ENCODE measurements around the gene AFF3. TPM values are rescaled to one million over a fixed set of nuclear protein-coding genes. Genes with fewer than 3 reads are reported as not detected.
"Not testable (repeated sequence)": the region's sequence is repeated elsewhere in the genome, so short reads cannot be mapped to it uniquely, and the experiment has no call there.

Gene AFF3
- total RNA-seq, 4 donors from 2014 or later: 8.5 to 77.2 (median 27.1) TPM

DNA sequence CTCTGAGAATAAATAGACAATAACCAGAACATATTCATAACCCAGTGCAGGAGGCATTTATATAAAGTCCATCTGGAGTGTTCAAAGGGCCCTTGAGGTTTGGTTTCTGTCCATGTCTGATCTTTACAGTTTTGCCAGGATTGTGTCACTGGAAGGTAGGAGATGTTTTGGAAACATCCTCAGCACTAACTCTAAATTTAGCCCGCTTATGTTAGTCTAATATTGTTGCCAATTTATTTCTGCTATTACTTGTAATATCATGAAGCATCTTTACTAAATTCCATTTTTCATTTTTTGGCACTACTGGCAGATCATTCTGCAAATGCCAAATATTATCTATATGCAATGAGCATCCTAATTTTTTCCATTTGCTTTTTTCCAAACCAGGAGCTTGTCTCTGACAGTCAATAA is 630.2 kb downstream of the AFF3 start:
- H3K4me3 ChIP-seq: no peak overlapping the region
- no peaks in the 10 kb centered on the region for H3K36me3 ChIP-seq
- intact Hi-C loops (cut with DNase I; ENCODE audit: low total_unique reads): no loop called here
- peak in 1 of 2 donors; percentile 38 for DNase-seq
- TF ChIP-seq, protein P1, sequence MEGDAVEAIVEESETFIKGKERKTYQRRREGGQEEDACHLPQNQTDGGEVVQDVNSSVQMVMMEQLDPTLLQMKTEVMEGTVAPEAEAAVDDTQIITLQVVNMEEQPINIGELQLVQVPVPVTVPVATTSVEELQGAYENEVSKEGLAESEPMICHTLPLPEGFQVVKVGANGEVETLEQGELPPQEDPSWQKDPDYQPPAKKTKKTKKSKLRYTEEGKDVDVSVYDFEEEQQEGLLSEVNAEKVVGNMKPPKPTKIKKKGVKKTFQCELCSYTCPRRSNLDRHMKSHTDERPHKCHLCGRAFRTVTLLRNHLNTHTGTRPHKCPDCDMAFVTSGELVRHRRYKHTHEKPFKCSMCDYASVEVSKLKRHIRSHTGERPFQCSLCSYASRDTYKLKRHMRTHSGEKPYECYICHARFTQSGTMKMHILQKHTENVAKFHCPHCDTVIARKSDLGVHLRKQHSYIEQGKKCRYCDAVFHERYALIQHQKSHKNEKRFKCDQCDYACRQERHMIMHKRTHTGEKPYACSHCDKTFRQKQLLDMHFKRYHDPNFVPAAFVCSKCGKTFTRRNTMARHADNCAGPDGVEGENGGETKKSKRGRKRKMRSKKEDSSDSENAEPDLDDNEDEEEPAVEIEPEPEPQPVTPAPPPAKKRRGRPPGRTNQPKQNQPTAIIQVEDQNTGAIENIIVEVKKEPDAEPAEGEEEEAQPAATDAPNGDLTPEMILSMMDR (IDR thresholded peaks at IDR 0.05): no peak
- TF ChIP-seq POLR2A (IDR thresholded peaks at IDR 0.05): no peak
- no peaks in the 10 kb centered on the region for H3K4me1 ChIP-seq
- H3K9me3 ChIP-seq: no peaks in the 10 kb centered on the region
- H3K27ac ChIP-seq: peak overlapping the region; percentile 77 to 80
- no peaks in the 10 kb centered on the region for H3K27me3 ChIP-seq

DNA sequence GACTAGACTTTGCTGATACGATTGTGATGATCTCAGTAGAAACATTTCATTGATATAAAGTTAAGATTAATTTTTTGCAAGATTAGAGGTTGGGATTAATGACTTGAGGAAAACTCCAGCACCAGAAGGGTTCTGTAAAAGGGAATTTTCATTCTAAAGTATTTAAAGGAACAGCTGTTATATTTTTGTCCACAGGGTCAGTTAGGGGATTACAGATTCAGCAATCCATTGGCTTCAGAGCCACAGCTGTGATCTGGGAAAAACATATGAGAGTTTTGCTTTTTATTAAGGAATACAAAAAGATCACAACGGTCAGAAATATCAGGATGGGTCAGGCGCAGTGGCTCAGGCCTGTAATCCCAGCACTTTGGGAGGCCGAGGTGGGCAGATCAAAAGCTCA is 633.0 kb downstream of the AFF3 start:
- TF ChIP-seq, protein P1 (IDR thresholded peaks at IDR 0.05): no peak
- TF ChIP-seq POLR2A (IDR thresholded peaks at IDR 0.05): no peak
- Histone ChIP-seq H3K4me1 (no peaks in the 10 kb centered on the region), H3K27ac (no peak overlapping the region), H3K27me3 (no peaks in the 10 kb centered on the region), H3K4me3 (no peak overlapping the region), H3K9me3 (no peaks in the 10 kb centered on the region), H3K36me3 (no peaks in the 10 kb centered on the region)
- no peak for DNase-seq
- intact Hi-C loops (cut with DNase I; ENCODE audit: low total_unique reads): no loop called here

DNA sequence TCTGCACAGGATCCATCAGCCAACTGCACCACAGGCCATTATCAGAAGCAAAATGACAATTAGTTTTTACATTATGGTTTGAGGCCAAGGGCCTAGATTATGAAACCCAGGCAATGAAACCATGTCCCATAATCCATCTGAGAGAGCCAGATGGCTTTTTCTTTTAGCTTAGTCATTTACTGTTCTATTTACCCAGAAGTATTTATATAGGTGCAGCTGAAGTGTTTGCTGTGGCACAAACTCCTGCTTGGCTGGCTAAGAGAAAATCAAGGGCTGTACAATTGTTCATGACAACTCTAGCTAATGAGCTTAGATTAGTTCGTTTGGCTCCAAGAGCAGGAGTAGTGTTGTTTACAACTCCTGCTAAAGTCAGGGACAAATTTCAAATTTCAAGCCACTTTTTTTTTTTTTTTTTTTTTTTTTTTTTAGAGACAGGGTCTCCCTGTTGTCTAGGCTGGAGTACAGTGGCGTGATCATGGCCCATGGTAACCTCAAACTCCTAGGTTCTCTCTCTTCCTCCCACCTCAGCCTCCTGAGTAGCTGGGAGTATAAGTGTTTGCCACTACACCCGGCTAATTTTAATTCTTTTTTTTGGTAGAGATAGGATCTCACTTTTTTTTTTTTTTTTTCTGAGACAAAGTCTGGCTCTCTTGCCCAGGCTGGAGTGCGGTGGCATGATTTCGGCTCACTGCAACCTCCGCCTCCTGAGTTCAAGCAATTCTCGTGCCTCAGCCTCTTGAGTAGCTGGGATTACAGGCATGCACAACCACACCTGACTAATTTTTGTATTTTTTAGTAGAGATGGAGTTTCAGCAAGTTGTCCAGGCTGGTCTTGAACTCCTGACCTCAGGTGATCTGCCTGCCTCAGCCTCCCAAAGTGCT is 634.2 kb downstream of the AFF3 start:
- Histone ChIP-seq H3K36me3 (no peaks in the 10 kb centered on the region), H3K27me3 (no peaks in the 10 kb centered on the region), H3K4me3 (no peak overlapping the region), H3K27ac (no peak overlapping the region), H3K9me3 (no peaks in the 10 kb centered on the region), H3K4me1 (no peaks in the 10 kb centered on the region)
- TF ChIP-seq, protein P1 (IDR thresholded peaks at IDR 0.05): no peak
- no peak for TF ChIP-seq POLR2A (IDR thresholded peaks at IDR 0.05)
- no peak for DNase-seq
- intact Hi-C loops (cut with DNase I; ENCODE audit: low total_unique reads): no loop called here

DNA sequence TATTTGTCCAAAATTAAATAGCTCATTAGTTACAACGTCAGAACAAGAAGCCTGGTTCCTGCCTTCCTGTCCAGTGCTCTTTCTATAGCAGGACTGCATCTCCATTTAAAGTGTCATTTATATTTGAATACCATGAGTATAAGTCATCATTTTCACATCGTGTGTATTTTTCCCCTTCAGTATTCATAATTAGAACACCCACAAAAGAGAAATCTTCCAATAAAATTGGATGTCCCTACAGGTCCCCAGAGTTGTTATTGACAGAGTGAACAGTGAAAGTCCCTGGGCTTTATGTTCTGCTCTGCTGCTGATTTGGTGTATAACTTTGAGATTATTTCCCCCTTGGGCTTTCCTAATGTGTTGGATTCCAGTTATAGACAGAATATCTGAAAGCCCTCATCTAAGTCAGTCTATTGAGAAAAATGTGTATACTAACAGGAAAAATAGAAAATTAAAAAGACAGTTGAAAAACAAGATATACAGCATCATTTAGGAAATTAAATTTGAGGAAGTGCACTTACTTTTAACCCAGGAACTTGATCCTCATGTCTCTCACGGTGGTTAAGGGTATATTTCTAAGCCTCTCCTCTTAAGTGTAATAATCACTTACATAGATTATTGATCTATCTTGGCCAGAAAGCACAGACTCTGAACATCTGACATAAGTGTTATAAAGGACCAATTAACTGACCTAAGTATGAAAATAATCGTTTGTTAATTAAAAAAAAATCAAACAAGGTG is 637.4 kb downstream of the AFF3 start:
- no peak for DNase-seq
- no peaks in the 10 kb centered on the region for H3K27me3 ChIP-seq
- H3K4me1 ChIP-seq: no peaks in the 10 kb centered on the region
- no peaks in the 10 kb centered on the region for H3K9me3 ChIP-seq
- TF ChIP-seq, protein P1 (IDR thresholded peaks at IDR 0.05): no peak
- no peak for TF ChIP-seq POLR2A (IDR thresholded peaks at IDR 0.05)
- no peak overlapping the region for H3K27ac ChIP-seq
- H3K4me3 ChIP-seq: no peak overlapping the region
- intact Hi-C loops (cut with DNase I; ENCODE audit: low total_unique reads): no loop called here
- H3K36me3 ChIP-seq: no peaks in the 10 kb centered on the region

DNA sequence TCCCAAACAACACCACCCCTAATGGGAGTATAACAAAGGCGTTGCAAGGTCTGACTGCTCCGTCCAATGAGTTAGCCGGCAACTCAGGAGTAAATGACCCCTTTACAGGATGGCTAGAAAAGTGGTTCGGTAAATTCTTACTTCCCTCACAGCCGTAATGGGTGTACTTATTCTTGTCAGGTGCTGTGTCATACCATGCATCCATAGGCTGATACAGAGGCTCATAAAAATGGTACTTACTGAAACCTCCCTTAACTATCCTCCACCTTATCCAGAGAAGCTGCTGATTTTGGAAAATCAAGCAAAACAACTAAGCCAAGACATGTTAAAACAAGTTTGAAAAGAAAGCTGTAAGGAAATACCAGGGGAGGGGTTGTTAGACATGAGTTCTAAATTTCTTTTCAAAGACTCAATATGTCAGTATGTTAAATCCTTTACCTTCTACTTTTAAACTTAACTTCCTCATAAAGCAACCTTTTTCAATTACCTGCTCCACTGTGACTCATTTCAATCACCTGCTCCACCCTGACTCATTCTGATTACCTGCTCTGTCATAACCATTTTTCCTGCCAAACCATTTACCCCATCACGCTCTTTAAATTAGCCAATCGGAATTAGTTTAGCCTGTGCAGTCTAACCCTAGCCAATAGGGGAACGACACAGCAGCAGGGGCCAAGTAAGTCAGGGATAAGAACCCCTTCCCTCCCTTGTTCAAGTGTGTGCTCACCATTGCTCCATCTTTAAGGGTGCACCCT is 638.6 kb downstream of the AFF3 start:
- H3K9me3 ChIP-seq; H3K27me3 ChIP-seq; H3K27ac ChIP-seq; H3K4me1 ChIP-seq; intact Hi-C loops (cut with DNase I; ENCODE audit: low total_unique reads); H3K36me3 ChIP-seq; H3K4me3 ChIP-seq; DNase-seq: not testable (repeated sequence)

Data from uterus (tissue), 4 donors.